Nephron (organoid): ENCODE results near the gene HOXD9.

Experiments used
- H3K27ac Mint-ChIP-seq, 3 experiments: 2 replicates each; pipeline ENCODE4 v1.8.0; 2020; ENCODE audit warnings: mixed read lengths in 3 of 3, mild to moderate bottlenecking in 2 of 3, moderate library complexity in 1 of 3
- H3K27me3 Mint-ChIP-seq: 2 replicates; pipeline ENCODE4 v1.8.0; 2021; ENCODE audit warnings: low read depth, mild to moderate bottlenecking, moderate library complexity, mixed read lengths
- H3K36me3 Mint-ChIP-seq: 2 replicates; pipeline ENCODE4 v1.8.0; 2020; ENCODE audit warnings: low read depth, mixed read lengths
- H3K4me1 Mint-ChIP-seq: 2 replicates; pipeline ENCODE4 v1.8.0; 2020; ENCODE audit warnings: mixed read lengths
- H3K4me3 Mint-ChIP-seq, 3 experiments: 2 replicates each; pipeline ENCODE4 v1.8.0; 2020; ENCODE audit warnings: mild to moderate bottlenecking in 3 of 3, mixed read lengths in 3 of 3, moderate library complexity in 2 of 3
- H3K9me3 Mint-ChIP-seq: 2 replicates; pipeline ENCODE4 v1.8.0; 2020; ENCODE audit warnings: mixed read lengths
- TF ChIP-seq, protein P1 (sequence below), 3 experiments: fragments of 200-600 bp; sonication (generic); IDR thresholded peaks; one replicate each; pipeline ENCODE4 v1.5.0; 2021; ENCODE audit warnings: antibody characterized with exemption in 3 of 3; ENCODE audit not compliant: unreplicated experiment in 3 of 3

Gene HOXD9

GRCh38 chr2:176088937-176089842 lies 33.3 kb upstream of the HOXD9 start:
- no peak overlapping the region for H3K4me3 Mint-ChIP-seq

GRCh38 chr2:176089843-176090395 lies 32.6 kb upstream of the HOXD9 start:
- no peaks in the 10 kb centered on the region for H3K36me3 Mint-ChIP-seq
- peaks cover 96% of the 10 kb centered on the region for H3K27me3 Mint-ChIP-seq
- H3K4me1 Mint-ChIP-seq, result peaks cover 22% of the 10 kb centered on the region
- H3K9me3 Mint-ChIP-seq, result peaks cover 3% of the 10 kb centered on the region
- no peak overlapping the region for H3K27ac Mint-ChIP-seq
- TF ChIP-seq, protein P1, sequence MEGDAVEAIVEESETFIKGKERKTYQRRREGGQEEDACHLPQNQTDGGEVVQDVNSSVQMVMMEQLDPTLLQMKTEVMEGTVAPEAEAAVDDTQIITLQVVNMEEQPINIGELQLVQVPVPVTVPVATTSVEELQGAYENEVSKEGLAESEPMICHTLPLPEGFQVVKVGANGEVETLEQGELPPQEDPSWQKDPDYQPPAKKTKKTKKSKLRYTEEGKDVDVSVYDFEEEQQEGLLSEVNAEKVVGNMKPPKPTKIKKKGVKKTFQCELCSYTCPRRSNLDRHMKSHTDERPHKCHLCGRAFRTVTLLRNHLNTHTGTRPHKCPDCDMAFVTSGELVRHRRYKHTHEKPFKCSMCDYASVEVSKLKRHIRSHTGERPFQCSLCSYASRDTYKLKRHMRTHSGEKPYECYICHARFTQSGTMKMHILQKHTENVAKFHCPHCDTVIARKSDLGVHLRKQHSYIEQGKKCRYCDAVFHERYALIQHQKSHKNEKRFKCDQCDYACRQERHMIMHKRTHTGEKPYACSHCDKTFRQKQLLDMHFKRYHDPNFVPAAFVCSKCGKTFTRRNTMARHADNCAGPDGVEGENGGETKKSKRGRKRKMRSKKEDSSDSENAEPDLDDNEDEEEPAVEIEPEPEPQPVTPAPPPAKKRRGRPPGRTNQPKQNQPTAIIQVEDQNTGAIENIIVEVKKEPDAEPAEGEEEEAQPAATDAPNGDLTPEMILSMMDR (IDR thresholded peaks at IDR 0.05; ENCODE audit: unreplicated experiment in 3 of 3), result no peak
- H3K4me3 Mint-ChIP-seq, result no peak overlapping the region

More at GRCh38 chr2:176088937-176089842, 33.3 kb upstream of the HOXD9 start:
- Mint-ChIP-seq H3K4me1 (peaks cover 29% of the 10 kb centered on the region), H3K27me3 (peaks cover 96% of the 10 kb centered on the region), H3K36me3 (no peaks in the 10 kb centered on the region), H3K9me3 (peaks cover 3% of the 10 kb centered on the region), H3K27ac (no peak overlapping the region)
- TF ChIP-seq, protein P1 (IDR thresholded peaks at IDR 0.05; ENCODE audit: unreplicated experiment in 3 of 3), result no peak

- TF ChIP-seq, protein P1 (IDR thresholded peaks at IDR 0.05; ENCODE audit: unreplicated experiment in 3 of 3), result no peak
- H3K4me1 Mint-ChIP-seq, result peaks cover 18% of the 10 kb centered on the region
- peaks cover 3% of the 10 kb centered on the region for H3K9me3 Mint-ChIP-seq
- H3K27me3 Mint-ChIP-seq, result peaks cover 96% of the 10 kb centered on the region
- no peak overlapping the region for H3K4me3 Mint-ChIP-seq
- H3K36me3 Mint-ChIP-seq, result no peaks in the 10 kb centered on the region
- H3K27ac Mint-ChIP-seq, result no peak overlapping the region
Observed at GRCh38 chr2:176090862-176091261, 31.7 kb upstream of the HOXD9 start.

- peak overlapping the region; percentile 70 to 82 (median 75) for H3K4me3 Mint-ChIP-seq
- peaks cover 18% of the 10 kb centered on the region for H3K4me1 Mint-ChIP-seq
- H3K27me3 Mint-ChIP-seq, result peaks cover 96% of the 10 kb centered on the region
- peaks cover 3% of the 10 kb centered on the region for H3K9me3 Mint-ChIP-seq
- H3K27ac Mint-ChIP-seq, result no peak overlapping the region
- H3K36me3 Mint-ChIP-seq, result no peaks in the 10 kb centered on the region
- TF ChIP-seq, protein P1 (IDR thresholded peaks at IDR 0.05; ENCODE audit: unreplicated experiment in 3 of 3), result no peak
Observed at GRCh38 chr2:176091329-176092258, 30.9 kb upstream of the HOXD9 start.

GRCh38 chr2:176092270-176093144 lies 30.0 kb upstream of the HOXD9 start, which contains the start of gene HOXD13:
Gene HOXD13 (plus strand): TSS chr2:176092721. CDS start chr2:176092891, 170 bp downstream.
- TF ChIP-seq, protein P1 (IDR thresholded peaks at IDR 0.05; ENCODE audit: unreplicated experiment in 3 of 3), result no peak
- H3K36me3 Mint-ChIP-seq, result no peaks in the 10 kb centered on the region
- no peak within 1 kb of the TSS for H3K27ac Mint-ChIP-seq
- H3K9me3 Mint-ChIP-seq, result no peaks in the 10 kb centered on the region
- peaks cover 96% of the 10 kb centered on the region for H3K27me3 Mint-ChIP-seq
- peaks cover 26% of the 10 kb centered on the region for H3K4me1 Mint-ChIP-seq
- peak within 1 kb of the TSS; percentile 75 to 82 (median 78) for H3K4me3 Mint-ChIP-seq
